H9 (cell line): ENCODE results near the gene FRMD1. TPM values are rescaled to one million over a fixed set of nuclear protein-coding genes. Genes with fewer than 3 reads are reported as not detected.
A peak's percentile ranks its signal among the peaks of the same experiment; 100 is the strongest.

ENCODE experiments used
- DNase-seq: peaks from one replicate; pipeline ENCODE4 v3.0.0-alpha.2; 2017
- H2AFZ ChIP-seq: one replicate; pipeline ENCODE4 v1.6.1; 2013; ENCODE audit warnings: mild to moderate bottlenecking, low read length, control low read depth, moderate library complexity
- H2AK5ac ChIP-seq: 2 replicates; pipeline ENCODE4 v1.6.1; 2013; ENCODE audit warnings: low read length, control low read depth, mixed read lengths; ENCODE audit not compliant: insufficient read length
- H2BK120ac ChIP-seq: one replicate; pipeline ENCODE4 v1.6.1; 2013; ENCODE audit warnings: low read depth, mild to moderate bottlenecking, low read length, control low read depth, inconsistent platforms; ENCODE audit not compliant: poor library complexity, severe bottlenecking
- H2BK12ac ChIP-seq: 2 replicates; pipeline ENCODE4 v1.6.1; 2013; ENCODE audit warnings: low read length, control low read depth, mixed read lengths, low read depth; ENCODE audit not compliant: insufficient read length
- H2BK15ac ChIP-seq: 2 replicates; pipeline ENCODE4 v1.6.1; 2013; ENCODE audit warnings: low read depth, low read length, control low read depth
- H2BK20ac ChIP-seq: one replicate; pipeline ENCODE4 v1.6.1; 2013; ENCODE audit warnings: low read depth, mild to moderate bottlenecking, low read length, control low read depth, inconsistent platforms; ENCODE audit not compliant: poor library complexity, severe bottlenecking
- H2BK5ac ChIP-seq: 2 replicates; pipeline ENCODE4 v1.6.1; 2013; ENCODE audit warnings: low read length, control low read depth, mixed read lengths; ENCODE audit not compliant: insufficient read length
- H3K14ac ChIP-seq: 2 replicates; pipeline ENCODE4 v1.6.1; 2013; ENCODE audit warnings: low read length, control low read depth; ENCODE audit not compliant: insufficient read depth
- H3K18ac ChIP-seq: 2 replicates; pipeline ENCODE4 v1.6.1; 2013; ENCODE audit warnings: low read depth, mild to moderate bottlenecking, mixed read lengths, low read length, control low read depth; ENCODE audit not compliant: insufficient read length
- H3K23ac ChIP-seq: 2 replicates; pipeline ENCODE4 v1.6.1; 2013; ENCODE audit warnings: low read length, control low read depth, mixed read lengths, low read depth; ENCODE audit not compliant: insufficient read length
- H3K23me2 ChIP-seq: 2 replicates; pipeline ENCODE4 v1.6.1; 2013; ENCODE audit warnings: low read depth, mild to moderate bottlenecking, mixed read lengths, low read length, control low read depth; ENCODE audit not compliant: insufficient read length, poor library complexity, severe bottlenecking
- H3K27ac ChIP-seq: 2 replicates; pipeline ENCODE4 v1.5.1; 2013; ENCODE audit warnings: low read length, control low read depth, mixed read lengths, low read depth; ENCODE audit not compliant: insufficient read length
- H3K27me3 ChIP-seq: 2 replicates; pipeline ENCODE4 v1.6.1; 2013; ENCODE audit warnings: low read length, control low read depth, inconsistent platforms; ENCODE audit not compliant: insufficient read depth
- H3K4ac ChIP-seq: 2 replicates; pipeline ENCODE4 v1.6.1; 2013; ENCODE audit warnings: low read depth, mild to moderate bottlenecking, control low read depth, inconsistent platforms, low read length, moderate library complexity
- H3K4me1 ChIP-seq: 2 replicates; pipeline ENCODE4 v1.6.1; 2013; ENCODE audit warnings: low read length, control low read depth, inconsistent platforms; ENCODE audit not compliant: insufficient read depth
- H3K4me2 ChIP-seq: 2 replicates; pipeline ENCODE4 v1.6.1; 2013; ENCODE audit warnings: low read length, control low read depth, mixed read lengths; ENCODE audit not compliant: insufficient read length, insufficient read depth
- H3K56ac ChIP-seq: 2 replicates; pipeline ENCODE4 v1.6.1; 2013; ENCODE audit warnings: low read depth, mild to moderate bottlenecking, mixed read lengths, low read length, control low read depth; ENCODE audit not compliant: insufficient read length
- H3K79me1 ChIP-seq: 2 replicates; pipeline ENCODE4 v1.6.1; 2013; ENCODE audit warnings: low read depth, mild to moderate bottlenecking, moderate library complexity, low read length, control low read depth, inconsistent platforms; ENCODE audit not compliant: insufficient read depth, poor library complexity, severe bottlenecking
- H3K79me2 ChIP-seq: 2 replicates; pipeline ENCODE4 v1.6.1; 2013; ENCODE audit warnings: low read length, control low read depth, inconsistent platforms; ENCODE audit not compliant: insufficient read depth
- H3K9ac ChIP-seq: 2 replicates; pipeline ENCODE4 v1.6.1; 2013; ENCODE audit warnings: low read length, control low read depth, mixed read lengths; ENCODE audit not compliant: insufficient read length; ENCODE audit errors: extremely low read depth
- H3K9me3 ChIP-seq: one replicate; pipeline ENCODE4 v1.6.1; 2013; ENCODE audit warnings: low read depth, low read length, inconsistent platforms; ENCODE audit not compliant: control insufficient read depth
- H3T11ph ChIP-seq: one replicate; pipeline ENCODE4 v1.6.1; 2013; ENCODE audit warnings: mild to moderate bottlenecking, low read length, control low read depth, inconsistent platforms
- H4K20me1 ChIP-seq: one replicate; pipeline ENCODE4 v1.6.1; 2013; ENCODE audit not compliant: control insufficient read depth, insufficient read length, insufficient read depth
- H4K5ac ChIP-seq: 2 replicates; pipeline ENCODE4 v1.6.1; 2013; ENCODE audit warnings: low read depth, mild to moderate bottlenecking, mixed read lengths, low read length, control low read depth; ENCODE audit not compliant: insufficient read length
- H4K8ac ChIP-seq: replicated peaks from 2 replicates; pipeline ENCODE4 v1.6.1; 2013; ENCODE audit warnings: low read length, control low read depth, mixed read lengths, low read depth; ENCODE audit not compliant: insufficient read length
- H4K91ac ChIP-seq: 2 replicates; pipeline ENCODE4 v1.6.1; 2013; ENCODE audit warnings: low read depth, mild to moderate bottlenecking, moderate library complexity, mixed read lengths, low read length, control low read depth; ENCODE audit not compliant: insufficient read length
- H3K27ac Mint-ChIP-seq, 3 experiments: 2 replicates in 2 of 3; 3 replicates in 1 of 3; pipeline ENCODE4 v1.8.0; 2020 to 2021; ENCODE audit warnings: mixed read lengths in 3 of 3, mild to moderate bottlenecking in 1 of 3, moderate library complexity in 1 of 3
- H3K27me3 Mint-ChIP-seq: 2 replicates; pipeline ENCODE4 v1.8.0; 2021; ENCODE audit warnings: low read depth, mild to moderate bottlenecking, moderate library complexity, mixed read lengths
- H3K36me3 Mint-ChIP-seq, 3 experiments: 2 replicates in 2 of 3; 3 replicates in 1 of 3; pipeline ENCODE4 v1.8.0; 2020 to 2021; ENCODE audit warnings: low read depth in 3 of 3, mixed read lengths in 3 of 3; ENCODE audit not compliant: insufficient read depth in 1 of 3
- H3K4me1 Mint-ChIP-seq, 2 experiments: 2 replicates each; pipeline ENCODE4 v1.8.0; 2020; ENCODE audit warnings: mixed read lengths in 2 of 2
- H3K4me3 Mint-ChIP-seq, 2 experiments: 2 replicates in 1 of 2; 3 replicates in 1 of 2; pipeline ENCODE4 v1.8.0; 2020 to 2021; ENCODE audit warnings: mild to moderate bottlenecking in 2 of 2, mixed read lengths in 2 of 2, moderate library complexity in 1 of 2
- H3K9me3 Mint-ChIP-seq, 2 experiments: 2 replicates in 1 of 2; 3 replicates in 1 of 2; pipeline ENCODE4 v1.8.0; 2020; ENCODE audit warnings: mild to moderate bottlenecking in 2 of 2, mixed read lengths in 2 of 2, moderate library complexity in 1 of 2
- WGBS: extraction: QIAGEN DNeasy Blood & Tissue Kit; methylation state at CpG from one replicate; pipeline ENCODE4 v1.1.7; 2013; ENCODE audit warnings: missing lambda C conversion rate, low lambda C conversion rate, mixed read lengths; ENCODE audit not compliant: insufficient read length; ENCODE audit errors: extremely low coverage; 5-methylcytosine and 5-hydroxymethylcytosine counted together
- total RNA-seq: library from RNA; stranded (reverse); gene quantifications from 2 replicates; pipeline ENCODE4 v1.2.1, GENCODE V29; 2021
- TF ChIP-seq, protein P1 (sequence below): fragments of 200-600 bp; sonication (generic); conservative IDR thresholded peaks from 3 replicates; pipeline ENCODE4 v1.8.0; 2021; ENCODE audit warnings: antibody characterized with exemption, mild to moderate bottlenecking

The FRMD1 gene
- total RNA-seq, 1 experiment from 2014 or later, result not detected

DNA sequence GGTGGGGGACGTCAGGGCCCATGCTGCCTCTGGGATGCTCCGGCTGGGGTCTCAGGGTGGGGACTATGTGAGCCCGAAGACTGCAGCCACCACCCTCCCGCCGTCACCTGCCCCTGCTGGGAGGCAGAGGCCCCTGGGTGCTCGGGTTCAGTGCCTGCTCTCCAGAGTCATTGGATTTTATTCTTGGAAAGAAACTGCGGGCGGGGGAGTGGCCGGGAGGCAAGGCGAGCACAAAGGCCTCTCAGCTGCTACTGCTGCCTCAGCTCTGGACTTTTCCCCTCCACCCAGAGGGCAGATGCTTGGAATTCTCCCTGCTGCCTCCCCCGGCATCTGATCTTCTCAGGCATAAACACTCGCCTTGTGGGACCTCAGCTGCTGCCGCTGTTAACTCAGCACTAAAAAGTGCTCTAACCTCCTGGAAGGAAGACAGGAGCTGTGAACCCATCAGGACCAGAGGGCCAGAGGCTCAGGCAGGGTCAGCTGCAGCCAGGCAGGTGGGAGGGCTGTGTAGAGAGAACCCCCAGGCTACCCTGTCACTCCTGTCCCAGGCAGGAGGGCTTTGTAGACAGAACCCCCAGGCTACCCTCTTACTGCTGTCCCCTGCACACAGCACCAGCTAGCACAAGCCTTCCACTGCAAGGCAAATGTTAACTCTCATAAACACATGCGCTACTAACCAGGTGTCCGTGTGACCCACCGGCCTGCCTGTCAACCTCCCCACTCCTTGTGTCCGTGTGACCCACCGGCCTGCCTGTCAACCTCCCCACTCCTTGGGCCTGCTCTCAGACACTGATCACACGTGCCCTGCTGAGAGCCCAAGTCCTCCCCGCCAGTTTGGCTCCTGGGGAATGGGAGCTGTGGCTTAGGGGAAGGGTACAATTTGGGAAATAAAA is 9.4 kb upstream of the FRMD1 start:
- peak overlapping the region in 1 of 2 experiments; percentile 61; a peak in 2 of 5 replicates for H3K4me3 Mint-ChIP-seq
- H3K4me2 ChIP-seq, result no peak overlapping the region
- H3K23me2 ChIP-seq, result no peaks in the 10 kb centered on the region
- no peak overlapping the region for H2AFZ ChIP-seq
- no peak overlapping the region for H4K91ac ChIP-seq
- no CpG with 5 or more reads among the region's 20 CpGs for WGBS
- H2BK5ac ChIP-seq, result no peak overlapping the region
- H2BK120ac ChIP-seq, result no peak overlapping the region
- H3K4ac ChIP-seq, result no peak overlapping the region
- H3K79me2 ChIP-seq, result no peaks in the 10 kb centered on the region
- no peak overlapping the region for H3T11ph ChIP-seq
- 0 out of 7 replicates have a peak, but pooled peaks cover 0 to 8% (median 0%) of the 10 kb centered on the region in 3 experiments for H3K36me3 Mint-ChIP-seq
- no peaks in the 10 kb centered on the region for H3K9me3 ChIP-seq
- H3K27me3 Mint-ChIP-seq, result peaks cover 12% of the 10 kb centered on the region
- H2BK15ac ChIP-seq, result no peak overlapping the region
- no peak overlapping the region for H3K27ac ChIP-seq
- H2BK20ac ChIP-seq, result no peak overlapping the region
- peak overlapping the region in 1 of 3 experiments; percentile 62; a peak in 3 of 7 replicates for H3K27ac Mint-ChIP-seq
- no peak overlapping the region for H3K18ac ChIP-seq
- H3K4me1 Mint-ChIP-seq, result peaks cover 18 to 54% of the 10 kb centered on the region in 2 experiments
- no peaks in the 10 kb centered on the region for H4K20me1 ChIP-seq
- no peak overlapping the region for H3K56ac ChIP-seq
- H3K9ac ChIP-seq, result no peak overlapping the region
- no peak overlapping the region for H4K8ac ChIP-seq
- peak; percentile 66 for DNase-seq
- H3K27me3 ChIP-seq, result no peaks in the 10 kb centered on the region
- no peak overlapping the region for H4K5ac ChIP-seq
- H3K23ac ChIP-seq, result no peak overlapping the region
- H3K14ac ChIP-seq, result no peak overlapping the region; the same call in 1 of the 2 replicates
- TF ChIP-seq, protein P1, sequence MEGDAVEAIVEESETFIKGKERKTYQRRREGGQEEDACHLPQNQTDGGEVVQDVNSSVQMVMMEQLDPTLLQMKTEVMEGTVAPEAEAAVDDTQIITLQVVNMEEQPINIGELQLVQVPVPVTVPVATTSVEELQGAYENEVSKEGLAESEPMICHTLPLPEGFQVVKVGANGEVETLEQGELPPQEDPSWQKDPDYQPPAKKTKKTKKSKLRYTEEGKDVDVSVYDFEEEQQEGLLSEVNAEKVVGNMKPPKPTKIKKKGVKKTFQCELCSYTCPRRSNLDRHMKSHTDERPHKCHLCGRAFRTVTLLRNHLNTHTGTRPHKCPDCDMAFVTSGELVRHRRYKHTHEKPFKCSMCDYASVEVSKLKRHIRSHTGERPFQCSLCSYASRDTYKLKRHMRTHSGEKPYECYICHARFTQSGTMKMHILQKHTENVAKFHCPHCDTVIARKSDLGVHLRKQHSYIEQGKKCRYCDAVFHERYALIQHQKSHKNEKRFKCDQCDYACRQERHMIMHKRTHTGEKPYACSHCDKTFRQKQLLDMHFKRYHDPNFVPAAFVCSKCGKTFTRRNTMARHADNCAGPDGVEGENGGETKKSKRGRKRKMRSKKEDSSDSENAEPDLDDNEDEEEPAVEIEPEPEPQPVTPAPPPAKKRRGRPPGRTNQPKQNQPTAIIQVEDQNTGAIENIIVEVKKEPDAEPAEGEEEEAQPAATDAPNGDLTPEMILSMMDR, result no peak
- H3K79me1 ChIP-seq, result no peaks in the 10 kb centered on the region
- no peak overlapping the region for H2BK12ac ChIP-seq
- H2AK5ac ChIP-seq, result no peak overlapping the region
- no peaks in the 10 kb centered on the region for H3K4me1 ChIP-seq
- H3K9me3 Mint-ChIP-seq, result peaks cover 0 to 3% of the 10 kb centered on the region in 2 experiments; a peak in 2 of 5 replicates
